ENCODE measurements around the gene NSF.
"Not testable (repeated sequence)": the region's sequence is repeated elsewhere in the genome, so short reads cannot be mapped to it uniquely, and the experiment has no call there.

NSF gene

GRCh38 chr17:46722662-46723285 is 132.3 kb downstream of the NSF start:
- DNase-seq = no peak

GRCh38 chr17:46726206-46726605 is 135.7 kb downstream of the NSF start:
- no peak for DNase-seq

GRCh38 chr17:46727572-46728348 is 137.3 kb downstream of the NSF start:
- DNase-seq = no peak

- DNase-seq = no peak
These were observed 139.6 kb downstream of the NSF start for GRCh38 chr17:46730026-46730425.

- no peak for DNase-seq
These were observed 140.2 kb downstream of the NSF start for GRCh38 chr17:46730679-46731078.

GRCh38 chr17:46732160-46732559 is 141.7 kb downstream of the NSF start:
- DNase-seq = no peak

GRCh38 chr17:46732754-46733398 is 142.4 kb downstream of the NSF start:
- no peak for DNase-seq

- no peak for DNase-seq
These were observed 143.5 kb downstream of the NSF start for GRCh38 chr17:46733837-46734475.

GRCh38 chr17:46736100-46736499 is 145.6 kb downstream of the NSF start:
- no peak for DNase-seq

GRCh38 chr17:46737326-46737725 is 146.9 kb downstream of the NSF start:
- no peak for DNase-seq

GRCh38 chr17:46738544-46738943 is 148.1 kb downstream of the NSF start:
- no peak for DNase-seq

GRCh38 chr17:46739982-46740381 is 149.5 kb downstream of the NSF start:
- no peak for DNase-seq

GRCh38 chr17:46741122-46741730 is 150.8 kb downstream of the NSF start:
- DNase-seq = no peak

GRCh38 chr17:46742565-46743270 is 152.2 kb downstream of the NSF start:
- no peak for DNase-seq

GRCh38 chr17:46744441-46744840 is 154.0 kb downstream of the NSF start:
- DNase-seq = no peak

GRCh38 chr17:46745376-46745775 is 154.9 kb downstream of the NSF start:
- DNase-seq = no peak

- DNase-seq = no peak
These were observed 161.0 kb downstream of the NSF start for GRCh38 chr17:46751425-46751824.

- no peak for DNase-seq
These were observed 163.3 kb downstream of the NSF start for GRCh38 chr17:46753776-46754175.

- DNase-seq = no peak
These were observed 165.7 kb downstream of the NSF start for GRCh38 chr17:46756081-46756735.

GRCh38 chr17:46756861-46757260 is 166.4 kb downstream of the NSF start:
- no peak for DNase-seq

GRCh38 chr17:46757588-46757987 is 167.1 kb downstream of the NSF start:
- DNase-seq = not testable (repeated sequence)

GRCh38 chr17:46758614-46759013 is 168.1 kb downstream of the NSF start:
- DNase-seq = no peak

Data from stimulated activated CD4-positive, alpha-beta T cell treated with anti-CD3 and anti-CD28 coated beads, Interleukin-4, amount 100 ng/mL, for 4 hours (primary cell).